Caki2 (cell line): ENCODE measurements around the gene ARMC9. TPM values are rescaled to one million over a fixed set of nuclear protein-coding genes. Genes with fewer than 3 reads are reported as not detected.

ENCODE experiments used
- total RNA-seq: library from RNA; depleted of rRNA; stranded (reverse); fragments of >200 nt; shearing (Covaris generic); gene quantifications from 2 replicates; pipeline ENCODE4 v1.2.3, GENCODE V29; 2014; ENCODE audit warnings: low replicate concordance; rRNA removed

The ARMC9 gene
- total RNA-seq, 1 experiment from 2014 or later, result 39.8 TPM

Other genes with a start within 250 kb of the ARMC9 start
- gene SPATA3, start 202.5 kb upstream of the ARMC9 start, total RNA-seq, result not detected in 2 replicates
- gene C2orf72, start 161.1 kb upstream of the ARMC9 start, total RNA-seq, result 12.8 and 21.5 TPM in 2 replicates
- 32.6 and 37.6 TPM in 2 replicates for gene PSMD1, start 141.8 kb upstream of the ARMC9 start, total RNA-seq
- 0.12 and 0.51 TPM in 2 replicates for gene HTR2B, start 73.6 kb upstream of the ARMC9 start, total RNA-seq
- 0.57 and 1.4 TPM in 2 replicates for gene B3GNT7, start 197.1 kb downstream of the ARMC9 start, total RNA-seq